GM12801 (cell line): Measurements from ENCODE around the gene NOP56.

Experiments
- CTCF ChIP-seq: IDR thresholded peaks from one replicate; pipeline ENCODE4 v1.5.1; 2011; ENCODE audit warnings: control low read depth; ENCODE audit not compliant: insufficient read length; ENCODE audit errors: extremely low read depth

Gene NOP56, protein sequence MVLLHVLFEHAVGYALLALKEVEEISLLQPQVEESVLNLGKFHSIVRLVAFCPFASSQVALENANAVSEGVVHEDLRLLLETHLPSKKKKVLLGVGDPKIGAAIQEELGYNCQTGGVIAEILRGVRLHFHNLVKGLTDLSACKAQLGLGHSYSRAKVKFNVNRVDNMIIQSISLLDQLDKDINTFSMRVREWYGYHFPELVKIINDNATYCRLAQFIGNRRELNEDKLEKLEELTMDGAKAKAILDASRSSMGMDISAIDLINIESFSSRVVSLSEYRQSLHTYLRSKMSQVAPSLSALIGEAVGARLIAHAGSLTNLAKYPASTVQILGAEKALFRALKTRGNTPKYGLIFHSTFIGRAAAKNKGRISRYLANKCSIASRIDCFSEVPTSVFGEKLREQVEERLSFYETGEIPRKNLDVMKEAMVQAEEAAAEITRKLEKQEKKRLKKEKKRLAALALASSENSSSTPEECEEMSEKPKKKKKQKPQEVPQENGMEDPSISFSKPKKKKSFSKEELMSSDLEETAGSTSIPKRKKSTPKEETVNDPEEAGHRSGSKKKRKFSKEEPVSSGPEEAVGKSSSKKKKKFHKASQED

DNA sequence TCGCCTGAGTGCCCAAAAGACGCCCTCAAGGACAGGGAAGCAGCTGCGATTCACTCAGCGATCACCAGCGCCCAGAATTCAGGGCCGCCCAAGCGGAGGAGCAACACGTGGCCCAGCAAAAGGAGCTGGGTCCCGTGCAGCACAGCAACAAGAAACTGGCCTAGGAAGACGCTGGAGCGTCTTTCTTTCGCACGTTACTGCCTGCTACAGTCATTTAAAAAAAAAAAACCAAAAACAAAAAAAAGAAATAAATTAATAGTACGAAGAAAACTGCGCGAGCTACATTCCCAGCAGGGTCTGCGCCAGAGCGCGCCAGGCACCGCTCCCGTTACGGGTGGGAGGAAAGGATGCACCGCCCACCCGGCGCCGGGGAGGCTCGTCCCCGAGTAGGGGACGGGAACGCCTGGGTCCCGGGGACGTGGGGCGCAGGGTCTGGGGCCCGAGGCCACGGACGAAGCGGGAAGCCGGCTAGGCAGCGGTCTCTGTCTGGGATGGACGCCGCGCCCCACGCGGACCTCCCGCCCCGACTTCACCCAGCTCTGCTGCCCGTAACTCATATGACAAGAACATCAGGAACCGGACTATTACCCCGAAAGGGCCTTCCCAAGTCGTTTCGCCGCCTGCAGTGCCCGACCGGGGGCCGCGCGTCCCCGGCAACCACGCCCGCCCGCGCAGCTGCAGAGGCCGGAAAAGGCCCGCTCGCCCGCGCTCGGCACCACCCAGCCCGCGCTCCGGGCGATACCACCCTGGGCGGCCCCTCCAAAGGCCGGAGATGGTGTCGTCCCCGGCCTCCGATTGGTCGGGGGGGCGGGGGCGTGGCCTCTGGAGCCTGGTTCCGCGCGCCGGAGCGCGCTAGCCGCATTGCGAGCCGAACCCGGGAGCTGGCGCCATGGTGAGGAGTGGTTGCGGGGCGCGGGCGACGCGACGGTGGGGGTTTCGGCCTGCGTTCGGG, at the start of gene NOP56:
Gene NOP56, plus strand, starts transcription at position 861 of the 952 bp plus-strand sequence. Its CDS starts 29 bp downstream, at position 890.
- no peak for TF ChIP-seq CTCF

DNA sequence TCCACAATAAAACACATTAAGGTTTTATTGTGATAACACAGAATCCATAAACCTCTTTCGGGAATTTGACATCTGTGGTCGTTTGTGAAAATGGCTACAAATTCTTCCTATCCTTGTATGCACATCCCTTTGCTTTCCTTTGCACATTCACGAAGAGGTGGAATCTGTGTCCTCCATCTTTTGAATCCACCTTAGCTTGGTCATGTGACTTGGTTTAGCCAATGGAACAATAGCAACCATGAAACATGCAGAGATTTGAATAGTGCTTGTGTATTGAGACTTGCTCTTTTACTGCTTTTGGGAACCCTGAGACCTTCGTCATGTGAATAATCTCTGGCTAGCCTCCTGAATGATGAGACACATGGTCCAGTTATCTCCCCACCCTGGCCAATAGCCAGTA, 49.7 kb upstream of the NOP56 start:
- no peak for TF ChIP-seq CTCF

GRCh38 chr20:2603816-2604505, 48.5 kb upstream of the NOP56 start:
- TF ChIP-seq CTCF = no peak

GRCh38 chr20:2604506-2604835, 48.0 kb upstream of the NOP56 start:
- no peak for TF ChIP-seq CTCF

- TF ChIP-seq CTCF = no peak
Observed at GRCh38 chr20:2606507-2607006, 45.9 kb upstream of the NOP56 start.

DNA sequence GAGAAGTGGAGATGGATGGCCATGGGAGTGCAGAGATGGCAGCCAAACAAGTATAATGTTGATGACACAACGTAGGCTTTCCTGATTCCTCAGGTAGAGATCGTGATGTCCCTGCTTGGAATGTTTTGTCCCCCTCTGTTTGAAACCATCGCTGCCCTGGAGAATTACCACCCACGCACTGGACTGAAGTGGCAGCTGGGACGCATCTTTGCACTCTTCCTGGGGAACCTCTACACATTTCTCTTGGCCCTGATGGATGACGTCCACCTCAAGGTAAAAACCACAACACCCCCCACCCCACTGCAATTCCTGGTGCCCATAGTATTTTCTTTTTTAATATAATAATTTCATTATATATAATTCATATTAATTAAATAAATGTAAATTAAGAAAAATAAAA, 42.1 kb upstream of the NOP56 start:
- TF ChIP-seq CTCF = no peak
